AG10803 (cell line): ENCODE data around the gene TEC.

Source experiments
- DNase-seq: peaks from one replicate; pipeline ENCODE4 v3.0.0; 2010; ENCODE audit warnings: low read depth
- H3K4me3 ChIP-seq: 2 replicates; pipeline ENCODE4 v1.5.1; 2011; ENCODE audit warnings: mild to moderate bottlenecking, low read length, control low read depth
- CTCF ChIP-seq: conservative IDR thresholded peaks from 2 replicates; pipeline ENCODE4 v1.5.1; 2011; ENCODE audit warnings: mild to moderate bottlenecking, low read length, control low read depth, inconsistent platforms

The TEC gene

GRCh38 chr4:48114412-48114811 is 155.2 kb downstream of the TEC start:
- TF ChIP-seq CTCF = no peak
- DNase-seq = no peak
- H3K4me3 ChIP-seq = no peak overlapping the region

DNA sequence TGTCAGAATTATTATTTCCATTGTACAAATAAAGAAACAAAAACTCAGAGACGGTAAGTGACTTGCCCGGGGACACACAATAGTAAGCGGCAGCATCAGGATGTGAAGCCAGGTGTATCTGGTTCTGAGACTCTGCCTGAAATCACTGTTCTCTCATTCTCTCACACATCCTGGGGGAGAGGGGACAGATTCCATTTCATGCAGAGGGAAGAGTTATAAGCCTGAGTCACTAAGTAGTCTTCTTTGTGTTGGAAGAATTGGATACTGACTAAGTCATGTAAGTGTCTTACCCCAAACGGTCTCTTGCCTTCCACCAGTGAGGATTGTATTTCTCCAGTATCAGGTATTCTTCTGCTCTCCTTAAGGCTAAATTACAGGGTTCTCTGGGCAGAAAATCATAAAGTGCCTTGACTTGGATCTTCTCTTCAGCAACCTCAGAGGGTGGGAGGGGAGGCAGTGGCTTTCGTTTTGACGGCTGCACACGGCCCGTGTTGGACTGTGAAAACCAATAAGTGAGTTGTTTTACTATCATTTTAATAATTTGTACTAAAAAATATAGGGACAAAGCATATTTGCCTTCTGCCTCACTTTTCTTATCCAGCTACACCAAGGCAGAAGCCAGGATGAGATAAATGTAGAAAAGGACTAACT is 157.5 kb downstream of the TEC start:
- DNase-seq = peak; percentile 27
- TF ChIP-seq CTCF = no peak

DNA sequence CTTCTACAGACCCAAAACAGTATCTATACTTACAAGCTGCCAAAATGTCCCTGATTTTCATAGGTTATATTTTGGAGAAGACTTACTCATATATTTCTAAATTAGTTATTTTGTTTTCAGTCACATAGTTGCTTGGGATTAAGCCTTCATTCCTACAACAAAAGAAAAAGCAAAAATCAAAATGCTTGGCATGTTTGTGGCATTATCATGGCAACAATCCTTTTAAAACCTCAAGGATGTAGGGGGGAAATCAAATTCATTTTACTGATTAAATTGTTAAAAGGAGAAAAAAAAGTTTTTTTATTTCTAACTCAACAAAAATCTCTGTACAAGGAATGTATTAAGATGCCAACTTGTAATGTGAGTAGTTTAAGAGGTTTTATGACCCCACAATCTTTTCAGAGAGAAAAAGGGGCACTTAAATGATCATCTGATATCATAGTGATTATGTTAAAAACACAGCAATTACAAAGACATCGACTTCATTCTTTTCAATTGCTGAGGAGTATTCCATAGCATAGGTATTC is 159.1 kb downstream of the TEC start:
- peak; percentile 35 for DNase-seq
- TF ChIP-seq CTCF = no peak
- H3K4me3 ChIP-seq = no peak overlapping the region

More for the DNA sequence above, 157.5 kb downstream of the TEC start:
- H3K4me3 ChIP-seq = 0 out of 2 replicates have a peak overlapping the region, but pooled peaks have one; percentile 7

GRCh38 chr4:48109413-48110263 is 160.0 kb downstream of the TEC start:
- no peak overlapping the region for H3K4me3 ChIP-seq
- peak; percentile 31 for DNase-seq
- peak; percentile 54 for TF ChIP-seq CTCF

GRCh38 chr4:48108309-48109073 is 161.1 kb downstream of the TEC start:
- H3K4me3 ChIP-seq = no peak overlapping the region
- TF ChIP-seq CTCF = no peak
- no peak for DNase-seq

- no peak overlapping the region for H3K4me3 ChIP-seq
- no peak for DNase-seq
- TF ChIP-seq CTCF = no peak
Measured at GRCh38 chr4:48105230-48105629, 164.4 kb downstream of the TEC start.
